ENCODE results near the gene FAM234A. TPM values are rescaled to one million over a fixed set of nuclear protein-coding genes. Genes with fewer than 3 reads are reported as not detected.
"Not testable (repeated sequence)": the region's sequence is repeated elsewhere in the genome, so short reads cannot be mapped to it uniquely, and the experiment has no call there.

FAM234A gene
- total RNA-seq, 1 experiment from 2014 or later = 94.9 TPM

DNA sequence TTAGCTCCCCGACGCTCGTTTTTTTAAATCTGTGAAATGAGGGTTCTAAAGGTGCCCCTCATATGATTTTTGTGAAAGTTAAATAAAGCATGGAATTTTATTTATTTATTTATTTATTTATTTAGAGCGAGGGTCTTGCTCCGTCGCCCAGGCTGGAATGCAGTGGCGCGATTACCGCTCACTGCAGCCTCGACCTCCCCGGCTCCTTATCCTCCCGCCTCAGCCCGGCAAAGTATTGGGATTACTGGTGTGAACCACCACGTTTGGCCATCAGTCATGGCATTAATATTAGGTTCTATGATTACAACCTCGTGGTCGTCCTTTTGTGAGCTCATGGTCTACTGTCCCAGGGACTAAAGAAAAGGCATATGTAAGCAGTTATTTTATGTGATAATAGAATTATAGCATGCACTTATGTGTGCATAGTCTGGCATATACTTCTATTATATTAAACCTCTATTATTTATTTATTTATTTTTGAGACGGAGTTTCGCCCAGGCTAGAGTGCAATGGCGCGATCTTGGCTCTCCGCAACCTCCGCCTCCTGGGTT lies 4.8 kb upstream of the FAM234A start:
- WGBS (ENCODE audit: extremely low coverage, insufficient read length, low lambda C conversion rate) = no CpG with 5 or more reads among the region's 22 CpGs
- Mint-ChIP-seq H3K36me3 (ENCODE audit: insufficient read depth in 1 of 3, low read depth in 3 of 3) (peaks cover 29 to 37% (median 36%) of the 10 kb centered on the region in 3 experiments; a peak in 6 of 7 replicates), H3K4me3 (peak overlapping the region; percentile 94 to 95), H3K27me3 (ENCODE audit: low read depth) (no peaks in the 10 kb centered on the region), H3K9me3 (no peaks in the 10 kb centered on the region; a peak in 1 of 5 replicates), H3K4me1 (peaks cover 17 to 22% of the 10 kb centered on the region in 2 experiments), H3K27ac (no peak overlapping the region)
- Histone ChIP-seq H3K79me1 (ENCODE audit: insufficient read depth, low read depth, low read length, poor library complexity, severe bottlenecking) (no peaks in the 10 kb centered on the region), H2BK20ac (ENCODE audit: low read depth, low read length, poor library complexity, severe bottlenecking) (no peak overlapping the region), H3K27ac (ENCODE audit: insufficient read length, low read depth, low read length) (no peak overlapping the region), H3K27me3 (ENCODE audit: insufficient read depth, low read length) (no peaks in the 10 kb centered on the region), H3K18ac (ENCODE audit: insufficient read length, low read depth, low read length) (no peak overlapping the region), H2AFZ (ENCODE audit: low read length) (no peak overlapping the region), H2AK5ac (ENCODE audit: insufficient read length, low read length) (no peak overlapping the region), H3K56ac (ENCODE audit: insufficient read length, low read depth, low read length) (no peak overlapping the region), H2BK120ac (ENCODE audit: low read depth, low read length, poor library complexity, severe bottlenecking) (no peak overlapping the region), H4K8ac (replicated peaks; ENCODE audit: insufficient read length, low read depth, low read length) (no peak overlapping the region), H3K14ac (ENCODE audit: insufficient read depth, low read length) (no peak overlapping the region), H2BK12ac (ENCODE audit: insufficient read length, low read depth, low read length) (no peak overlapping the region), H3K23me2 (ENCODE audit: insufficient read length, low read depth, low read length, poor library complexity, severe bottlenecking) (peaks cover 3% of the 10 kb centered on the region), H3K9me3 (ENCODE audit: control insufficient read depth, low read depth, low read length) (no peaks in the 10 kb centered on the region), H2BK15ac (ENCODE audit: low read depth, low read length) (no peak overlapping the region), H3K79me2 (ENCODE audit: insufficient read depth, low read length) (peaks cover 23% of the 10 kb centered on the region), H2BK5ac (ENCODE audit: insufficient read length, low read length) (no peak overlapping the region), H3K4me2 (ENCODE audit: insufficient read depth, insufficient read length, low read length) (no peak overlapping the region), H3K4ac (ENCODE audit: low read depth, low read length) (no peak overlapping the region), H3K4me1 (ENCODE audit: insufficient read depth, low read length) (peaks cover 3% of the 10 kb centered on the region; the same call in 1 of the 2 replicates), H3T11ph (ENCODE audit: low read length) (no peak overlapping the region), H3K9ac (ENCODE audit: extremely low read depth, insufficient read length, low read length) (no peak overlapping the region), H4K5ac (ENCODE audit: insufficient read length, low read depth, low read length) (no peak overlapping the region), H4K91ac (ENCODE audit: insufficient read length, low read depth, low read length) (no peak overlapping the region), H3K23ac (ENCODE audit: insufficient read length, low read depth, low read length) (no peak overlapping the region), H4K20me1 (ENCODE audit: control insufficient read depth, insufficient read depth, insufficient read length) (no peaks in the 10 kb centered on the region)
- DNase-seq = no peak
- TF ChIP-seq, protein P1, sequence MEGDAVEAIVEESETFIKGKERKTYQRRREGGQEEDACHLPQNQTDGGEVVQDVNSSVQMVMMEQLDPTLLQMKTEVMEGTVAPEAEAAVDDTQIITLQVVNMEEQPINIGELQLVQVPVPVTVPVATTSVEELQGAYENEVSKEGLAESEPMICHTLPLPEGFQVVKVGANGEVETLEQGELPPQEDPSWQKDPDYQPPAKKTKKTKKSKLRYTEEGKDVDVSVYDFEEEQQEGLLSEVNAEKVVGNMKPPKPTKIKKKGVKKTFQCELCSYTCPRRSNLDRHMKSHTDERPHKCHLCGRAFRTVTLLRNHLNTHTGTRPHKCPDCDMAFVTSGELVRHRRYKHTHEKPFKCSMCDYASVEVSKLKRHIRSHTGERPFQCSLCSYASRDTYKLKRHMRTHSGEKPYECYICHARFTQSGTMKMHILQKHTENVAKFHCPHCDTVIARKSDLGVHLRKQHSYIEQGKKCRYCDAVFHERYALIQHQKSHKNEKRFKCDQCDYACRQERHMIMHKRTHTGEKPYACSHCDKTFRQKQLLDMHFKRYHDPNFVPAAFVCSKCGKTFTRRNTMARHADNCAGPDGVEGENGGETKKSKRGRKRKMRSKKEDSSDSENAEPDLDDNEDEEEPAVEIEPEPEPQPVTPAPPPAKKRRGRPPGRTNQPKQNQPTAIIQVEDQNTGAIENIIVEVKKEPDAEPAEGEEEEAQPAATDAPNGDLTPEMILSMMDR (conservative IDR thresholded peaks at IDR 0.05) = no peak

DNA sequence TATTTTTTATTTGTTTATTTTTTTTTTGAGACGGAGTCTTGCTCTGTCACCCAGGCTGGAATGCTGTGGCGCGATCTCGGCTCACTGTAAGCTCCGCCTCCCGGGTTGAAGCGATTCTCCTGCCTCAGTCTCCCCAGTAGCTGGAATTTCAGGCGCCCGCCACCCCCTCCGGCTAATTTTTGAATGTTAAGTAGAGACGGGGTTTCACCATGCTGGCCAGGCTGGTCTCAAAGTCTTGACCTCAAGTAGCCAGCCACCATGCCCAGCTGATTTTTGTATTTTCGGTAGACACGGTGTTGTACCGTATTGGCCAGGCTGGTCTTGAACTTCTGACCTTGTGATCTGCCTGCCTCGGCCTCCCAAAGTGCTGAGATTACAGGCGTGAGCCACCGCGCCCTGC lies 4.3 kb upstream of the FAM234A start:
- H3K23ac ChIP-seq (ENCODE audit: insufficient read length, low read depth, low read length); H3K18ac ChIP-seq (ENCODE audit: insufficient read length, low read depth, low read length); H3K23me2 ChIP-seq (ENCODE audit: insufficient read length, low read depth, low read length, poor library complexity, severe bottlenecking); H3K27ac ChIP-seq (ENCODE audit: insufficient read length, low read depth, low read length); H3K4me2 ChIP-seq (ENCODE audit: insufficient read depth, insufficient read length, low read length); H3K14ac ChIP-seq (ENCODE audit: insufficient read depth, low read length); H3T11ph ChIP-seq (ENCODE audit: low read length); H2BK120ac ChIP-seq (ENCODE audit: low read depth, low read length, poor library complexity, severe bottlenecking); H2BK5ac ChIP-seq (ENCODE audit: insufficient read length, low read length); H2BK12ac ChIP-seq (ENCODE audit: insufficient read length, low read depth, low read length); H4K20me1 ChIP-seq (ENCODE audit: control insufficient read depth, insufficient read depth, insufficient read length); H3K79me1 ChIP-seq (ENCODE audit: insufficient read depth, low read depth, low read length, poor library complexity, severe bottlenecking); H4K5ac ChIP-seq (ENCODE audit: insufficient read length, low read depth, low read length); H4K91ac ChIP-seq (ENCODE audit: insufficient read length, low read depth, low read length); H3K9me3 Mint-ChIP-seq; H3K4me1 ChIP-seq (ENCODE audit: insufficient read depth, low read length); H3K9me3 ChIP-seq (ENCODE audit: control insufficient read depth, low read depth, low read length); H3K4ac ChIP-seq (ENCODE audit: low read depth, low read length); H3K9ac ChIP-seq (ENCODE audit: extremely low read depth, insufficient read length, low read length); H2BK20ac ChIP-seq (ENCODE audit: low read depth, low read length, poor library complexity, severe bottlenecking); DNase-seq; H3K56ac ChIP-seq (ENCODE audit: insufficient read length, low read depth, low read length); H3K27me3 ChIP-seq (ENCODE audit: insufficient read depth, low read length); H3K4me3 Mint-ChIP-seq; H4K8ac ChIP-seq (replicated peaks; ENCODE audit: insufficient read length, low read depth, low read length); H2BK15ac ChIP-seq (ENCODE audit: low read depth, low read length); H2AK5ac ChIP-seq (ENCODE audit: insufficient read length, low read length); H3K27ac Mint-ChIP-seq; H3K27me3 Mint-ChIP-seq (ENCODE audit: low read depth); H2AFZ ChIP-seq (ENCODE audit: low read length): not testable (repeated sequence)
- peaks cover 17 to 22% of the 10 kb centered on the region in 2 experiments for H3K4me1 Mint-ChIP-seq
- peaks cover 29 to 32% (median 32%) of the 10 kb centered on the region in 3 experiments; a peak in 6 of 7 replicates for H3K36me3 Mint-ChIP-seq (ENCODE audit: insufficient read depth in 1 of 3, low read depth in 3 of 3)
- no CpG with 5 or more reads among the region's 18 CpGs for WGBS (ENCODE audit: extremely low coverage, insufficient read length, low lambda C conversion rate)
- H3K79me2 ChIP-seq (ENCODE audit: insufficient read depth, low read length) = peaks cover 22% of the 10 kb centered on the region

All from H9 (cell line).